Ovary (tissue), 9 donors: Measurements from ENCODE around the gene SCOC. TPM values are rescaled to one million over a fixed set of nuclear protein-coding genes. Genes with fewer than 3 reads are reported as not detected.

Source experiments
- DNase-seq, 5 donors: peaks; one replicate each; pipeline ENCODE4 v3.0.0-alpha.2; 2019 to 2020
- H3K27ac ChIP-seq, 2 donors: fragments of 200-600 bp; one replicate each; pipeline versions ENCODE4 v1.5.1 to v1.8.0; 2019 to 2022
- H3K27me3 ChIP-seq: fragments of 200-600 bp; one replicate; pipeline ENCODE4 v1.8.0; 2022
- H3K36me3 ChIP-seq: fragments of 200-600 bp; sonication (generic); one replicate; pipeline ENCODE4 v1.5.1; 2019
- H3K4me1 ChIP-seq: one replicate; pipeline ENCODE4 v1.8.1; 2013; ENCODE audit warnings: mild to moderate bottlenecking, moderate library complexity; ENCODE audit not compliant: insufficient read depth
- H3K4me3 ChIP-seq: fragments of 200-600 bp; sonication (generic); one replicate; pipeline ENCODE4 v1.5.1; 2017
- H3K9me3 ChIP-seq, 2 donors: fragments of 200-600 bp in 1 of 2; sonication (generic) in 1 of 2; one replicate each; pipeline versions ENCODE4 v1.5.1 to v1.8.1; 2013 to 2019; ENCODE audit warnings: mild to moderate bottlenecking in 1 of 2, moderate library complexity in 1 of 2
- EP300 ChIP-seq: sonication (generic); formaldehyde crosslinking; IDR thresholded peaks from one replicate; pipeline ENCODE4 v1.6.1; 2017; ENCODE audit warnings: antibody characterized with exemption
- POLR2A ChIP-seq: fragments of 450-650 bp; IDR thresholded peaks from one replicate; pipeline ENCODE4 v1.6.1; 2017; ENCODE audit warnings: antibody characterized with exemption, mild to moderate bottlenecking, moderate library complexity
- WGBS, 3 donors: extraction: QIAGEN DNeasy Blood & Tissue Kit in 1 of 3; methylation state at CpG; one replicate each; pipeline versions ENCODE4 v1.1.5 to v1.1.7; 2013 to 2017; 5-methylcytosine and 5-hydroxymethylcytosine counted together
- intact Hi-C, 4 donors: fragments of 100-400 bp; cut with DNase I; formaldehyde crosslinking; loops; one replicate each; pipeline versions ENCODE4 v1.11.0 to v1.15.1; 2022 to 2023
- polyA plus RNA-seq, 2 donors: library from polyadenylated mRNA; stranded (reverse); fragments of 200-250 nt in 1 of 2; fragments of 350-450 nt in 1 of 2; fragmentation: Illumina TruSeq in 1 of 2; extraction: RNeasy Lipid Tissue Mini Kit (QIAGEN cat#74804) in 1 of 2; gene quantifications; one replicate each; pipeline ENCODE4 v1.2.3, GENCODE V29; 2013 to 2014
- total RNA-seq, 7 donors: library from RNA; depleted of rRNA in 2 of 7; stranded (reverse); fragments of >200 nt in 2 of 7; fragmentation: NEBNext Ultra II Directional in 3 of 7; extraction: Animal tissue kit (Norgen Biotek cat#: 25700) in 3 of 7; gene quantifications; one replicate each; pipeline versions ENCODE4 v1.1.0 to v1.2.4, GENCODE V29; 2016 to 2023
- TF ChIP-seq, protein P1 (sequence below), 3 donors: fragments of 450-650 bp in 2 of 3; fragments of 200-600 bp in 1 of 3; IDR thresholded peaks; one replicate each; pipeline versions ENCODE4 v1.5.1 to v1.8.0; 2016 to 2022; ENCODE audit warnings: antibody characterized with exemption in 3 of 3, mild to moderate bottlenecking in 1 of 3
- donor health status: DM: no; HTN: no; CAD: no; lungs with moderate emphysema.
- donor health status: DM: no; HTN: no; CAD: no.
- donor health status: Bipolar disorder and iron deficiency.
- donor health status: DM: yes; HTN: yes; CAD: no.
- donor health status: DM: no; HTN: no; CAD: no.
- donor health status: DM: yes; HTN: yes; CAD: no.

SCOC gene
- total and polyA plus RNA-seq, 9 donors, result 32.4 to 48.0 (median 43.4) TPM

DNA sequence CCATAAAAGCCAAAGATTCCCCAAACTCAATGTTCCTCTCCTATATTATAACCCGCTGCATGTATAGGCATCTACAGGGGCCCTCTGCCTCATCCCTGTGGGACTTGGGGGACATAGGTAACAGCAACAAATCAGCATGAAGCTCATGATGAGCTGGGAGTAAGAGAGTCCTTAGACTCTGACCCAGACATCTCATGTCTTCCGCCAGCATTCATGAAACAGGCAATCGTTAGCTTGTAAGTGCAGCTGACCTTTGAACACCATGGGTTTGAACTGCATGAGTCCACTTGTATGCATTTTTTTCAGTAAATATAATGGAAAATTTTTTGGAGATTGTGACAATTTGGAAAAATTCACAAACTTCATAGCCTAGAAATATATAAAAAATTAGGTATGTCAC lies 10.4 kb upstream of the SCOC start:
- H3K36me3 ChIP-seq, result no peaks in the 10 kb centered on the region
- H3K4me1 ChIP-seq, result no peaks in the 10 kb centered on the region
- no peak overlapping the region for H3K4me3 ChIP-seq
- intact Hi-C loops, result loop anchor here in 3 of 4 donors (5.0 to 10.0 kb wide), 5 partner anchors 242 to 772 kb away; partner anchors contain the start of gene RNF150 (in 1 of the 3)
- H3K27me3 ChIP-seq, result no peaks in the 10 kb centered on the region
- no peak overlapping the region for H3K27ac ChIP-seq
- TF ChIP-seq POLR2A (no peak), EP300 (no peak)
- TF ChIP-seq, protein P1, sequence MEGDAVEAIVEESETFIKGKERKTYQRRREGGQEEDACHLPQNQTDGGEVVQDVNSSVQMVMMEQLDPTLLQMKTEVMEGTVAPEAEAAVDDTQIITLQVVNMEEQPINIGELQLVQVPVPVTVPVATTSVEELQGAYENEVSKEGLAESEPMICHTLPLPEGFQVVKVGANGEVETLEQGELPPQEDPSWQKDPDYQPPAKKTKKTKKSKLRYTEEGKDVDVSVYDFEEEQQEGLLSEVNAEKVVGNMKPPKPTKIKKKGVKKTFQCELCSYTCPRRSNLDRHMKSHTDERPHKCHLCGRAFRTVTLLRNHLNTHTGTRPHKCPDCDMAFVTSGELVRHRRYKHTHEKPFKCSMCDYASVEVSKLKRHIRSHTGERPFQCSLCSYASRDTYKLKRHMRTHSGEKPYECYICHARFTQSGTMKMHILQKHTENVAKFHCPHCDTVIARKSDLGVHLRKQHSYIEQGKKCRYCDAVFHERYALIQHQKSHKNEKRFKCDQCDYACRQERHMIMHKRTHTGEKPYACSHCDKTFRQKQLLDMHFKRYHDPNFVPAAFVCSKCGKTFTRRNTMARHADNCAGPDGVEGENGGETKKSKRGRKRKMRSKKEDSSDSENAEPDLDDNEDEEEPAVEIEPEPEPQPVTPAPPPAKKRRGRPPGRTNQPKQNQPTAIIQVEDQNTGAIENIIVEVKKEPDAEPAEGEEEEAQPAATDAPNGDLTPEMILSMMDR (IDR thresholded peaks at IDR 0.05), result no peak
- H3K9me3 ChIP-seq, result no peaks in the 10 kb centered on the region
- no peak for DNase-seq
- 87 to 90% (median 88%) methylated on average over 3 of the region's 3 CpGs for WGBS, 3 donors

DNA sequence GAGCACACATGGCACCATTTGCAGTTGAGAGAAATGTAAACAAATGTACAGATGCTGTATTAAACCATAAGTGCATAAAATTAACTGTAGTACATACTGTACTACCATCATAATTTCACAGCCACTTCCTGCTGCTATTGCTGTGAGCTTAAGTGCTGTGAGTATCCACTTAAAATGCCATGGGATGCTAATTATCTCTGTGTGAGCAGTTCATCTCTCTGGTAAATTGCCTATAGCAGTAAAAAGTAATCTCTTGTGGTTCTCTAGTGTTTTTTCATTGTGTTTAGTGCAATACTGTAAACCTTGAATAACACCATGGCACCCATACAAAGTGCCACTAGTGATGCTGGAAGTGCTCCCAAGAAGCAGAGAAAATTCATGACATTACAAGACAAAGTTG lies 9.9 kb upstream of the SCOC start:
- intact Hi-C loops, result loop anchor here in 3 of 4 donors (5.0 to 10.0 kb wide), 5 partner anchors 241 to 771 kb away; partner anchors contain the start of gene RNF150 (in 1 of the 3)
- no peak overlapping the region for H3K4me3 ChIP-seq

GRCh38 chr4:140367738-140368137 lies 5.7 kb upstream of the SCOC start:
- Histone ChIP-seq H3K9me3 (no peaks in the 10 kb centered on the region), H3K4me3 (no peak overlapping the region), H3K27ac (no peak overlapping the region), H3K4me1 (no peaks in the 10 kb centered on the region), H3K27me3 (no peaks in the 10 kb centered on the region), H3K36me3 (no peaks in the 10 kb centered on the region)
- intact Hi-C loops, result loop anchor here in 2 of 4 donors (10.0 kb wide), 4 partner anchors 237 to 767 kb away; partner anchors contain the start of gene RNF150 (in 1 of the 2)
- 52 to 63% (median 54%) methylated on average over 2 of the region's 2 CpGs for WGBS, 3 donors
- TF ChIP-seq, protein P1 (IDR thresholded peaks at IDR 0.05), result no peak
- no peak for TF ChIP-seq EP300
- no peak for TF ChIP-seq POLR2A
- DNase-seq, result no peak

More for the DNA sequence above, 9.9 kb upstream of the SCOC start:
- Histone ChIP-seq H3K9me3 (no peaks in the 10 kb centered on the region), H3K36me3 (no peaks in the 10 kb centered on the region), H3K27me3 (no peaks in the 10 kb centered on the region), H3K27ac (no peak overlapping the region), H3K4me1 (no peaks in the 10 kb centered on the region)
- DNase-seq, result no peak
- TF ChIP-seq EP300 (no peak), POLR2A (no peak)
- TF ChIP-seq, protein P1 (IDR thresholded peaks at IDR 0.05), result no peak

GRCh38 chr4:140368686-140369085 lies 4.8 kb upstream of the SCOC start:
- Histone ChIP-seq H3K9me3 (no peaks in the 10 kb centered on the region), H3K27me3 (no peaks in the 10 kb centered on the region), H3K4me1 (no peaks in the 10 kb centered on the region), H3K4me3 (no peak overlapping the region), H3K36me3 (no peaks in the 10 kb centered on the region), H3K27ac (no peak overlapping the region)
- WGBS, 3 donors, result 56 to 65% (median 64%) methylated on average over 3 of the region's 3 CpGs
- DNase-seq, result no peak
- TF ChIP-seq EP300 (no peak), POLR2A (no peak)
- TF ChIP-seq, protein P1 (IDR thresholded peaks at IDR 0.05), result no peak
- intact Hi-C loops, result loop anchor here in 2 of 4 donors (10.0 kb wide), 4 partner anchors 236 to 766 kb away; partner anchors contain the start of gene RNF150 (in 1 of the 2)
